ENCODE data around the gene REXO4.

DNA sequence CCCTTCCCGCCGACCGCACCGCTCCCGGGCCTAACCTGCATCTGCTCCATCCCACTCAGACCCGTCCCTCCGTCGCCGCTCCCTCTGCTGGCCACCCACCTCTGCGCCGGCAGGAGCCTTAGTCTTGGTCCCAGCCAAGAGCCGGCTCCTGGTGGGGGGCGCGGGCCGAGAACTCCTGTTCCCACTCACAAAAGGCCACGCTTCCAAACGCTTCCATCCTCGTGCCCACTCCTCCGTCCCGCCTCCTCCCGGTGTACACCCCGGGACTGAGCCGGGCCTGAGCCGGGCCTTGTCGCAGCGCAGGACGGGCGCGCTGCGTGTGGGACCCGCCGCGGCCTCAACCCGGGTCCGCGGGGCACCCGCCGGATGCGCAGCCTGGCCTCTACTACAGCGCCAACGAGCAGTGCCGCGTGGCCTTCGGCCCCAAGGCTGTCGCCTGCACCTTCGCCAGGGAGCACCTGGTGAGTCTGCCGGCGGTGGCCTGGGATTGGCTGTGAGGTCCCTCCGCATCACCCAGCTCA, 11.9 kb upstream of the REXO4 start:
- TF ChIP-seq, protein P1, sequence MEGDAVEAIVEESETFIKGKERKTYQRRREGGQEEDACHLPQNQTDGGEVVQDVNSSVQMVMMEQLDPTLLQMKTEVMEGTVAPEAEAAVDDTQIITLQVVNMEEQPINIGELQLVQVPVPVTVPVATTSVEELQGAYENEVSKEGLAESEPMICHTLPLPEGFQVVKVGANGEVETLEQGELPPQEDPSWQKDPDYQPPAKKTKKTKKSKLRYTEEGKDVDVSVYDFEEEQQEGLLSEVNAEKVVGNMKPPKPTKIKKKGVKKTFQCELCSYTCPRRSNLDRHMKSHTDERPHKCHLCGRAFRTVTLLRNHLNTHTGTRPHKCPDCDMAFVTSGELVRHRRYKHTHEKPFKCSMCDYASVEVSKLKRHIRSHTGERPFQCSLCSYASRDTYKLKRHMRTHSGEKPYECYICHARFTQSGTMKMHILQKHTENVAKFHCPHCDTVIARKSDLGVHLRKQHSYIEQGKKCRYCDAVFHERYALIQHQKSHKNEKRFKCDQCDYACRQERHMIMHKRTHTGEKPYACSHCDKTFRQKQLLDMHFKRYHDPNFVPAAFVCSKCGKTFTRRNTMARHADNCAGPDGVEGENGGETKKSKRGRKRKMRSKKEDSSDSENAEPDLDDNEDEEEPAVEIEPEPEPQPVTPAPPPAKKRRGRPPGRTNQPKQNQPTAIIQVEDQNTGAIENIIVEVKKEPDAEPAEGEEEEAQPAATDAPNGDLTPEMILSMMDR (IDR thresholded peaks at IDR 0.05) = no peak
- TF ChIP-seq POLR2A (IDR thresholded peaks at IDR 0.05) (no peak), EP300 (IDR thresholded peaks at IDR 0.05) (no peak)

Measured in sigmoid colon (tissue), 4 donors.